ENCODE measurements around the gene PIM2. TPM values are rescaled to one million over a fixed set of nuclear protein-coding genes. Genes with fewer than 3 reads are reported as not detected.

PIM2 gene
- total RNA-seq, 1 experiment from 2014 or later: 15.6 TPM

DNA sequence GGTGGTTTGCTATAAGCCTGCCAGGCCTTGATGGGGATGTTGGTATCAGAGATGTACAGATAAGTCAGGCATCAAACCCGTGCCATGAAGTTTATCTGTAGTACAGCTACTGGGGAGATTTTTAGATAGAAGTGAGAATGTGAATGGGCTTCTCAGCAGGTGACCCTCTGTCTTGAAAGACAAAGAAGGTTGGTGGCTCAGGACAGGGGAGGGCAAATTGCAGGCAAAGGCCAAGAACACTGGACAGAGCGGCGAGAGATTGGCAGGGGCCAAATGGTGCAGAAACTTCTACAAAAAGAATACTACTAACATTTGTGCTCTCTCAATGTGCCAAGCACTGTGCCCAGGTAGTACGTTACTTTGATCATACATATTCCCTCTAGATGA is 1.9 kb upstream of the PIM2 start:
- Histone ChIP-seq H3K36me3 (ENCODE audit: control insufficient read depth in 1 of 2, insufficient read depth in 2 of 2, low read length in 2 of 2) (peaks cover 6 to 7% of the 10 kb centered on the region in 2 experiments; a peak in 3 of 4 replicates), H3K4me2 (ENCODE audit: low read length) (no peak overlapping the region), H3K9ac (ENCODE audit: low read length) (no peak overlapping the region), H3K9me3 (ENCODE audit: control insufficient read depth in 1 of 2, insufficient read depth in 1 of 2, low read depth in 1 of 2, low read length in 2 of 2) (no peaks in the 10 kb centered on the region), H3K4me3 (replicated peaks in 1 of 2; ENCODE audit: low read depth in 1 of 2, low read length in 2 of 2) (no peak overlapping the region), H2AFZ (ENCODE audit: low read depth, low read length, poor library complexity, severe bottlenecking) (no peak overlapping the region), H3K4me1 (ENCODE audit: control insufficient read depth in 1 of 2, insufficient read depth in 2 of 2, low read length in 2 of 2) (peaks cover 5 to 19% of the 10 kb centered on the region in 2 experiments; a peak in 2 of 4 replicates), H3K27me3 (ENCODE audit: insufficient read depth, low read length) (no peaks in the 10 kb centered on the region), H3K27ac (ENCODE audit: low read depth, low read length) (no peak overlapping the region), H3K79me2 (ENCODE audit: insufficient read depth, low read length) (peaks cover 18% of the 10 kb centered on the region), H4K20me1 (ENCODE audit: insufficient read depth) (no peaks in the 10 kb centered on the region), H3K9me2 (ENCODE audit: insufficient read depth) (no peaks in the 10 kb centered on the region)
- intact Hi-C loops (cut with micrococcal nuclease): no loop called here
- CTCF ChIA-PET: no interaction called here
- DNase-seq (ENCODE audit: low read depth, low spot score): no peak
- POLR2A ChIA-PET: no interaction called here
- TF ChIP-seq CBX3 (IDR thresholded peaks at IDR 0.05; ENCODE audit: low read depth): no peak
- TF ChIP-seq SIN3A (IDR thresholded peaks at IDR 0.05; ENCODE audit: low read depth): no peak
- no peak for TF ChIP-seq EZH2 (IDR thresholded peaks at IDR 0.05)
- TF ChIP-seq, protein P1, sequence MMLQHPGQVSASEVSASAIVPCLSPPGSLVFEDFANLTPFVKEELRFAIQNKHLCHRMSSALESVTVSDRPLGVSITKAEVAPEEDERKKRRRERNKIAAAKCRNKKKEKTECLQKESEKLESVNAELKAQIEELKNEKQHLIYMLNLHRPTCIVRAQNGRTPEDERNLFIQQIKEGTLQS (IDR thresholded peaks at IDR 0.05): no peak
- TF ChIP-seq, protein P2, sequence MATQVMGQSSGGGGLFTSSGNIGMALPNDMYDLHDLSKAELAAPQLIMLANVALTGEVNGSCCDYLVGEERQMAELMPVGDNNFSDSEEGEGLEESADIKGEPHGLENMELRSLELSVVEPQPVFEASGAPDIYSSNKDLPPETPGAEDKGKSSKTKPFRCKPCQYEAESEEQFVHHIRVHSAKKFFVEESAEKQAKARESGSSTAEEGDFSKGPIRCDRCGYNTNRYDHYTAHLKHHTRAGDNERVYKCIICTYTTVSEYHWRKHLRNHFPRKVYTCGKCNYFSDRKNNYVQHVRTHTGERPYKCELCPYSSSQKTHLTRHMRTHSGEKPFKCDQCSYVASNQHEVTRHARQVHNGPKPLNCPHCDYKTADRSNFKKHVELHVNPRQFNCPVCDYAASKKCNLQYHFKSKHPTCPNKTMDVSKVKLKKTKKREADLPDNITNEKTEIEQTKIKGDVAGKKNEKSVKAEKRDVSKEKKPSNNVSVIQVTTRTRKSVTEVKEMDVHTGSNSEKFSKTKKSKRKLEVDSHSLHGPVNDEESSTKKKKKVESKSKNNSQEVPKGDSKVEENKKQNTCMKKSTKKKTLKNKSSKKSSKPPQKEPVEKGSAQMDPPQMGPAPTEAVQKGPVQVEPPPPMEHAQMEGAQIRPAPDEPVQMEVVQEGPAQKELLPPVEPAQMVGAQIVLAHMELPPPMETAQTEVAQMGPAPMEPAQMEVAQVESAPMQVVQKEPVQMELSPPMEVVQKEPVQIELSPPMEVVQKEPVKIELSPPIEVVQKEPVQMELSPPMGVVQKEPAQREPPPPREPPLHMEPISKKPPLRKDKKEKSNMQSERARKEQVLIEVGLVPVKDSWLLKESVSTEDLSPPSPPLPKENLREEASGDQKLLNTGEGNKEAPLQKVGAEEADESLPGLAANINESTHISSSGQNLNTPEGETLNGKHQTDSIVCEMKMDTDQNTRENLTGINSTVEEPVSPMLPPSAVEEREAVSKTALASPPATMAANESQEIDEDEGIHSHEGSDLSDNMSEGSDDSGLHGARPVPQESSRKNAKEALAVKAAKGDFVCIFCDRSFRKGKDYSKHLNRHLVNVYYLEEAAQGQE (IDR thresholded peaks at IDR 0.05; ENCODE audit: low read depth): no peak
- RAD21 ChIA-PET (ENCODE audit: low non-redundant PET in 1 of 2, low total read pairs in 2 of 2, uncharacterized antibody in 2 of 2, unreplicated experiment in 2 of 2): no interaction called here
- BruUV-seq (replicated peaks): no TSS peak
- ATAC-seq: no peak
